Smooth muscle cell of the coronary artery (primary cell): ENCODE data around the gene LYVE1. TPM values are rescaled to one million over a fixed set of nuclear protein-coding genes. Genes with fewer than 3 reads are reported as not detected.

Source experiments
- total RNA-seq: library from RNA; depleted of rRNA; stranded (reverse); fragments of >200 nt; gene quantifications from 2 replicates; pipeline ENCODE4 v1.2.3, GENCODE V29; 2014; ENCODE audit warnings: low replicate concordance

Gene LYVE1
- total RNA-seq: 0.23 and 0.59 TPM in 2 replicates

GRCh38 chr11:10568486-10568941 is at the start of gene LYVE1:
Gene LYVE1 (minus strand): TSS chr11:10568665. CDS start chr11:10568532, 133 bp downstream.

GRCh38 chr11:10540915-10541560 is 27.4 kb downstream of the LYVE1 start, which contains the start of gene RNF141:
Gene RNF141 (minus strand): TSS chr11:10541187. CDS start chr11:10534158, 7,029 bp downstream.

Other genes starting within 250 kb of the LYVE1 start
- gene AMPD3, start 113.4 kb downstream of the LYVE1 start, total RNA-seq: 0.23 and 4.4 TPM in 2 replicates
- 27.9 and 29.0 TPM in 2 replicates for gene RNF141, start 27.5 kb downstream of the LYVE1 start, total RNA-seq
- gene IRAG1, start 125.1 kb upstream of the LYVE1 start, total RNA-seq: 3.6 and 4.8 TPM in 2 replicates
- 12.9 and 21.3 TPM in 2 replicates for gene CTR9, start 182.6 kb upstream of the LYVE1 start, total RNA-seq
- gene EIF4G2, start 240.3 kb upstream of the LYVE1 start, total RNA-seq: 622 and 640 TPM in 2 replicates